MM.1S (cell line): Measurements from ENCODE around the gene HRAS.

ENCODE experiments used
- EZH2phosphoT487 ChIP-seq: fragments of 300-600 bp; sonication (generic); IDR thresholded peaks from 2 replicates; pipeline ENCODE4 v1.6.1; 2018; ENCODE audit warnings: antibody characterized with exemption, low read length
- TF ChIP-seq, protein P1 (sequence below): fragments of 300-600 bp; sonication (generic); IDR thresholded peaks from 2 replicates; pipeline ENCODE4 v1.5.1; 2016; ENCODE audit warnings: antibody characterized with exemption, low read length, mixed read lengths

DNA sequence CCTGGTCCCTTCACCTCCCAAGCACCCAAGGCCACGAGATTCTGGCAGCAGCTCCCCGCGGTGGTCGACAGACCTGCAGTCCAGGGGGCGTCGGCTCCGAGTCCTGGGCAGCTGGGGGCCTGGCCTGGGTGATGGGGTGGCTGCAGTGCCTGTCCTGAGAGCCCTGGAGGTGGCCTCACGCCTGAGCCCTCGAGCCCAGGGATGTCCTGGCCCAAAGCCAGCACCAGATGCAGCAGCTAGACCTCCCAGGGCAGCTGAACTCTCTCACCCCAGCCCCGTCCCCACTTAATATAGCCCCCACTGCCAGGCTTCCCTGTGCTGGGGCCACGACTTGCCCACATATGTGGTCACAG lies 18.6 kb upstream of the HRAS start:
- TF ChIP-seq, protein P1, sequence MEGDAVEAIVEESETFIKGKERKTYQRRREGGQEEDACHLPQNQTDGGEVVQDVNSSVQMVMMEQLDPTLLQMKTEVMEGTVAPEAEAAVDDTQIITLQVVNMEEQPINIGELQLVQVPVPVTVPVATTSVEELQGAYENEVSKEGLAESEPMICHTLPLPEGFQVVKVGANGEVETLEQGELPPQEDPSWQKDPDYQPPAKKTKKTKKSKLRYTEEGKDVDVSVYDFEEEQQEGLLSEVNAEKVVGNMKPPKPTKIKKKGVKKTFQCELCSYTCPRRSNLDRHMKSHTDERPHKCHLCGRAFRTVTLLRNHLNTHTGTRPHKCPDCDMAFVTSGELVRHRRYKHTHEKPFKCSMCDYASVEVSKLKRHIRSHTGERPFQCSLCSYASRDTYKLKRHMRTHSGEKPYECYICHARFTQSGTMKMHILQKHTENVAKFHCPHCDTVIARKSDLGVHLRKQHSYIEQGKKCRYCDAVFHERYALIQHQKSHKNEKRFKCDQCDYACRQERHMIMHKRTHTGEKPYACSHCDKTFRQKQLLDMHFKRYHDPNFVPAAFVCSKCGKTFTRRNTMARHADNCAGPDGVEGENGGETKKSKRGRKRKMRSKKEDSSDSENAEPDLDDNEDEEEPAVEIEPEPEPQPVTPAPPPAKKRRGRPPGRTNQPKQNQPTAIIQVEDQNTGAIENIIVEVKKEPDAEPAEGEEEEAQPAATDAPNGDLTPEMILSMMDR, result no peak
- TF ChIP-seq EZH2phosphoT487, result no peak
